C4-2B (cell line): Measurements from ENCODE around the gene PAX9.

Experiments
- H3K27ac ChIP-seq: fragments of 450-650 bp; 2 replicates; pipeline ENCODE4 v1.5.1; 2017
- CTCF ChIP-seq: fragments of 450-650 bp; conservative IDR thresholded peaks from 2 replicates; pipeline ENCODE4 v1.5.1; 2017; ENCODE audit warnings: mild to moderate bottlenecking
- ZFX ChIP-seq: fragments of 450-650 bp; IDR thresholded peaks from 2 replicates; pipeline ENCODE4 v1.6.1; 2017

The PAX9 gene

GRCh38 chr14:36702474-36702873 is 40.8 kb downstream of the PAX9 start:
- TF ChIP-seq ZFX: no peak
- no peak for TF ChIP-seq CTCF
- no peak overlapping the region for H3K27ac ChIP-seq

GRCh38 chr14:36707570-36707969 is 45.9 kb downstream of the PAX9 start:
- H3K27ac ChIP-seq: no peak overlapping the region
- TF ChIP-seq ZFX (no peak), CTCF (no peak)

GRCh38 chr14:36713960-36714703 is 52.5 kb downstream of the PAX9 start:
- H3K27ac ChIP-seq: no peak overlapping the region
- TF ChIP-seq CTCF: no peak
- no peak for TF ChIP-seq ZFX

- no peak for TF ChIP-seq ZFX
- no peak for TF ChIP-seq CTCF
- H3K27ac ChIP-seq: no peak overlapping the region
These were observed 55.0 kb downstream of the PAX9 start for GRCh38 chr14:36716614-36717184.

- H3K27ac ChIP-seq: no peak overlapping the region
- TF ChIP-seq CTCF: no peak
- no peak for TF ChIP-seq ZFX
These were observed 55.7 kb downstream of the PAX9 start for GRCh38 chr14:36717363-36717762.

- H3K27ac ChIP-seq: no peak overlapping the region
- no peak for TF ChIP-seq ZFX
These were observed 56.6 kb downstream of the PAX9 start for GRCh38 chr14:36718216-36718615.

- no peak overlapping the region for H3K27ac ChIP-seq
- no peak for TF ChIP-seq CTCF
- TF ChIP-seq ZFX: no peak
These were observed 58.2 kb downstream of the PAX9 start for GRCh38 chr14:36719823-36720222.

- no peak overlapping the region for H3K27ac ChIP-seq
- TF ChIP-seq ZFX: no peak
These were observed 59.0 kb downstream of the PAX9 start for GRCh38 chr14:36720657-36721056.
